ENCODE results near the gene OR2S2.
"Not testable (repeated sequence)": the region's sequence is repeated elsewhere in the genome, so short reads cannot be mapped to it uniquely, and the experiment has no call there.

OR2S2 gene

DNA sequence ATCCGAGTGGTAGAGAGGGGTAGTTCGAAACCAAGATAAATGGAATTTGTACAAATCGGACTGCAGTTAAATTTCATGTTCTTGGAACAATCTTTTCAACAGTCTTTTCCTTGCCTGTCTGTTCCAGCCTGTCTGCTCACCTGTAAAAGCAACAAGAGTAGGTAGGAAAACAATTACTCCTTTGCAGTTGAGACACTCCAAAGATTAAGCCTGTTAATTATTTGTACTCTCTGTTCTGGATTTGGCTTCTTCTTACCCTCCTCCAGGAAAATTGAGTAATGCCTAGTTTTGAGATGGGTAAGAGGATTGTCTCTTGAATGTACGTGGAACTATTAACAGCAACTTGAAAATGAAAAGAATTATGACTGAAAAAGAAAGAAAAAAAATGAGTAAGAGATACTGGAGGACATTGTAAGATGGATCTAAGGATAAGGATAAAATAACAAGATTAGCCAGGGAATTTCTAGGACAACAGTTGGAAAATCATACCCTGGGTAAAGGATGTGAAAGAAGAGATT is 24.3 kb downstream of the OR2S2 start:
- no peak for DNase-seq (ENCODE audit: low spot score)

DNA sequence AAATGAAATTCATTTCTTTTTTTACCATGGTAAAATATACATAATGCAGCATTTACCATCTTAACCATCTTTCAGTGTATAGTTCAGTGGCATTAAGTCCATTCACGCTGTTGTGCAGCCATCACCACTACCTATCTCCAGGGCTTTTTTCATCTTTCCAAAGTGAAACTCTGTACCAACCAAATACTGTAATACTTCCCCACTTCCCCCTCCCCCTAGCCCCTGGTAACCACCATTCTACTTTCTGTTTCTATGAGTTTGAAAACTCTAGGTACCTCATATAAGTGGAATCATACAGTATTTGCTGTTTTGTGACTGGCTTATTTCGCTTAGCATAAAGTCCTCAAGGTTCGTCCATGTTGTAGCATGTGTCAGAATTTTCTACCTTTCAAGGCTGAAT is 25.2 kb downstream of the OR2S2 start:
- no peak for DNase-seq (ENCODE audit: low spot score)

DNA sequence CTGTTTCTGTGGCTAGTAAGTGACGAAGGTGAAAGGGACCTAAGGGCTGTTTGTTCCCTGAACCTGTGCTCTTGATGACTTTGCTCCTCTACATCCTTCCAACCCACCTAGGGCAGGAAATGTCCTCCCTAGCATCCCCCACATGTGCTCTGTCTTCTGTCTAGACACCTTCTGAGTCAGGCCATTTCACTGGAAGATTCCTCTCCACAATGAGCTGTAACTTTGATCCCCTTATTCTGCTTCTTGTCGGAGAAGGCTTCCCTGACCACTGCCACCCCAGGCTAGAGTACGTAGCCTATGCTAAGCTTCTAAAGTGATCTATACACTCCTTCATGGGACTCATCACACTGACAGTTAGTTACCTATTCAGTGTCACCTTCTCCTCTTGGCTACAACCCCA is 27.0 kb downstream of the OR2S2 start:
- DNase-seq (ENCODE audit: low spot score): no peak

DNA sequence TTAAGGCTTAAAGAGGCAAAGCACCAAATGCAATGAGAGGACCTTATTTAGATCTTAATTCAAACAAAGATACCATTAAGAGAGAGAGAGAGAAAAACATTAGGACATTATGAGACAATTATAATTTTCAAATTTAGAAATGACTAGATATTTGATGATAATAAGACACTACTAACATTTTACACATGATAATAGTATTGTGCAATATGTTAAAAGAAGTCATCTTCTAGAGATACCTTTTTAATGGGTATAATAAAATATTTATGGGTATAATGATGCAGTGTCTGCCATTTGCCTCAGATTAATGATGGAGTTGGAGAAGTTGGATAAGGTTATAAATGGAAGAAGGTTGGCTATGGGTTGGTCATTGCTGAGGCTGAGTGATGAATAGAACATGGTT is 27.4 kb downstream of the OR2S2 start:
- DNase-seq (ENCODE audit: low spot score): no peak

DNA sequence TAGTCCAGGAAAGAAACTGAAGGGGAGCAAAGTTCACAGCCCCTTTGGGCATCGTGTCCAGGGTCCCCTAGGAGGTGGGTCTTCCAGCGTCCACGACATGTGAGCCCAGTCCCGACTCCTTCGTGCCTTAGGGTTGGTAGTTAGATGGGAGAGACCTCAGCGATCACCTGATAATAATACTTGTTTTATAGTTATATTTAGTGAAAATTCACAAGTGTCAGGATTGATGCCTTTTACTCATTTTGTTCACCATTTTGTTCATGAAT is 28.6 kb downstream of the OR2S2 start:
- no peak for DNase-seq (ENCODE audit: low spot score)

DNA sequence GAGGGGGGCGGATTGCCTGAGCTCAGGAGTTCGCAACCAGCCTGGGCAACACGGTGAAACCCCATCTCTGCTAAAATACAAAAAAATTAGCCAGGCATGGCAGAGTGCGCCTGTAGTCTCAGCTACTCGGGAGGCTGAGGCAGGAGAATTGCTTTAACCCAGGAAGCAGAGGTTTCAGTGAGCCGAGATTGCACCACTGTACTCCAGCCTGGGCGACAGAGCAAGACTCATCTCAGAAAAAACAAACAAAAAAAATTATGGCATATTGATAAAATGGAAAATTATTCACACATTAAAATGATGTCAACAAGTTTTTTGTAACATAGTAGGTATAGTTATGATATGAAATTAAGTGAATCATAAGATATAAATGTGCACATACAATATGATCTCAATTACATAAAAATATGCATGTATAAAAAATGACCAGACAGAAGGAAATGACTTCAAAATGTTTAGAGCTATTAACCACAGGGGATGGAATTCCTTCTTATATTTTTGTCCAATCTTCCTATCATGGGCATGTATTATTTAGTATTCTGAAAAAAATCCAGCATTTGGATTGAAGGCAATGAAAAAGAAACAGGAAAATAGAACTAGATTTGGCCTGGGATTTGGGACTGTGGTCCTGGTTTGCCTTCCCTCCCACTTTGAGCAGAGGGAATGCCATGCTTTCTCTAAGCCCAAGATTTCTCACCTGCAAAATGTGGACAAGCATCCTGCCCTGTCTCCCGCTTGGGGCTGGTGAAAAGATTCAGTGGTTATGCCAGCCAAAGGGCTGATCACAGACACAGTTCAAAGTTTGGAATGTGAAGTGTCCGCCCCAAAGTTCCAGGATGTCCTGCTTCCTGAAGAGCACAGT is 29.1 kb downstream of the OR2S2 start:
- no peak for DNase-seq (ENCODE audit: low spot score)

DNA sequence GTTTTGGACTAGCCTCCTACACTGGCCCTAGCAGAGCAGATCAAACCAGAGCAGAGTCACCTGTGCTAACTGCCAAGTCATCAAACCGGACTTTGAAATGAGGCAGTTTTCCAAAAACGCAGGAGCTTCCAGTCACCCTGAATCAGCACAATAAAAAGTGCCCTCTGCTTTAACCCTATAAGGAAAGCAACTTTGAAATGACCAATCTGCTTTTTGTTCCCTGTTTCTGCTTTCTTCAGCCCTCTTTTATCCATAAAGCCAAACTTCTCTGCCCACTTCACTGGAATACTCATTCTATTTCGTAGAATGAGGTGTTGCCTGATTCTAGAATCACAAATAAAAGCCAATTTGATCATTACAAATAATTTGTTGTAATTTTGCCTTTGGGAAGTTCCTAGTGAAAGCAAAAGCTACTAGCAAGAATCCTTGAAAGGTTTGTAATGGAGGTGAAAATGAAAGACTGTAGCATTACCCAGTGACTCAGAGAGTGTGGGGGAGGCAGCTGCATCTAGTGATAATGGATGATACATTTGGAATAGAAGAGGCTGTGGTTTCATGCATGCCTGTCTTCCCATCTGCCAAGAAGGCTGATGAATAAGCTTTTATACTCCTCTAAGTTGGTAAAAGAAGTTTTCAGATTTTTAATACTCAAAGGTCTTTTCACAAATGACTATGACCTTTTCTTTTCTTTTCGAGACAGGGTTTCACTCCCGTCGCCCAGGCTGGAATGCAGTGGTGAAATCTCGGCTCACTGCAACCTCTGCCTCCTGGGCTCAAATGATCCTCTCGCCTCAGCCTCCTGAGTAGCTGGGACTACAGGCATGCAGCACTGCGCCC is 33.8 kb downstream of the OR2S2 start:
- no peak for DNase-seq (ENCODE audit: low spot score)

DNA sequence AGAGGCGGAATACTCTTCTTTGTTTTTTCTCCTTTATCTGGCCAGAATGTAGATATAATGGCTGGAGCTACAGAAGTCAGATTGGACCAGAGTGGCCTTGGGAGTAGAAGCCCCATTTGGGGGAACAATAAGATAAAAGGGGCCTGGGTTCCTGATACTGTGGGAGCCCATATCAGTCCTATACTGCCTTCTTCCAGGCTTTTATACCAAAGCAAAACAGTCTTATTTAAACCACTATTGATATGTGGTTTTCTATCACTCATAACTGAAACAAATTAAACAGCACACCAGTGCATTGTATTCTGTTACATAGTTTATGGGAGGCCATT is 34.4 kb downstream of the OR2S2 start:
- no peak for DNase-seq (ENCODE audit: low spot score)

DNA sequence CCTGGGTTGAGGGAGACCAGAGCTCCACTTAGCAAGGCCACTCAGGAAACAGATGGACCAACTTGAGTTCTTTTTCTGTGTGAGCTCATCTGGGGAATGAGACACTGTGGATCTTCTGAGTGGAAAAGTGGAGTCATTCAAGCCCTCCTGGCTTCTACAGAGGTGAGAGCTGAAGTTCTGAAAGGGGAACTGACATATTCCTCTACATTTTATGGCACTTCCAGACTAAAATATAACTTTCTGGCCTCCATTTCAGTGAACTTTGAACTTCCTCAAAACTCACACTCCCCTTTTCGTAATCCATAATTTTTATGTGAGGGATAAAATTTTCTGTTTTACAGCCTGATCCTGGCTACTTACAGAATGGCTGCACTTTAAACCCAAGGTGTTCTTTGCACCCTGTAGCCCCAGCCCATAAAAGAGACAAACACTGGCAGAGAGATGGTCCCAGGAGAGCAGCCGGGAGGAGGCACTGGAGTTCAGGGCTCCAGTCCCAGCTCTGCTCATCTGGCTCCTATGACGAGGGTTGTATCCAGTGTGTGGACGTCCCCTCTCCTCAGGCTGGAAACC is 37.8 kb downstream of the OR2S2 start:
- DNase-seq (ENCODE audit: low spot score): no peak

DNA sequence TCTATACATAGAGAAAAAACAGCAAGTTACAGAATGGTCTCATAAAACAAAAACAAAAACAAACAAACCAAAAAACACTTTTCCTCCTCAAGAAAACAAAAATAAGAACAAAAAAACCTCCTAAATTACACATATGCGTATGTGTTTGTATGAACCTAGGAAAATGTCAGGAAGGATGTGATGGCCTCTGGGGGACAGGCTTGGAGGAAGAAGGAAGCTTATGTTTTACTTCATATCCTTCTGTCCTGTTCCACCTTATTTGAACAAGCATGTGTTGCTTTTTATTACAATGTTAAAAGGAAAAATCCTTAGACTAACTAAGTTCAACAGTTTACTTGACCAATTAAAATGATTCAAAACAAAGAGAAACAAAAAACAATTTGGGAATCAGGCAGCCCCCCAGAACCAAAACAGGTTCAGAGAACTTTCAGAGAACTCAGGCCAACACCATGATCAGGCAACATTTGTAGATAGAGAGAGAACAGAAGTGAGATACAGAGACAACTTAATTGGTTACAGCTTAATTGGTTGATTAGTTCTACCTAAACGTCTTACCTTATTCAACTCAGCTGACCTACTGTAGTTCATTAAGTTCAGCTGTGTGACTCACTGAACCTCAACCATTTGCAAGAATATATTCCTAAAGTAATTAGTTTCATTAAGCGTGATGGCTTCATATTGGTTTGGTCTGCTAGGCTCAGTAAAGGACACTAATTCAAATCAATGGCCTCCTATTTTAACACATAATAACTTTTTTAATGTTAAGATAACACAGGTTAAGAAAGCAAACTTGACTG is 38.5 kb downstream of the OR2S2 start:
- DNase-seq (ENCODE audit: low spot score): no peak

DNA sequence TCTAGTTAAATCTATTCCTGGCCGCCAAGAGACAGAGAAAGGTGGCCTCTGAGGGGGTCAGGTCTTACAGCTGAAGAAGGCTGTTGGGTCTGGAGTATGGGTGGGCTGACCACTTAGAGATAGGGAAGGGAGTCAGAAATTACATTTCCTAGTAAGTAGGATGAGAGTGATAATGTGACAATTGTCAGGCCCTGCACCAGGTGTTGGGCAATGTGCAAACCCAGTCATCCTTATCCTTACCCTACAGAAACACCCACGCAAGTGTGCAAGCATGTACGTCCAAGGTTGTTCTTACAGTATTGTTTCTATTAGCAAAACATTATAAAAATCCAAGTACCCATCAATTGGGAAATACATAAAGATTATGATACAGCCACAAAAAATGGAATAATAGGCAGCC is 39.2 kb downstream of the OR2S2 start:
- no peak for DNase-seq (ENCODE audit: low spot score)

DNA sequence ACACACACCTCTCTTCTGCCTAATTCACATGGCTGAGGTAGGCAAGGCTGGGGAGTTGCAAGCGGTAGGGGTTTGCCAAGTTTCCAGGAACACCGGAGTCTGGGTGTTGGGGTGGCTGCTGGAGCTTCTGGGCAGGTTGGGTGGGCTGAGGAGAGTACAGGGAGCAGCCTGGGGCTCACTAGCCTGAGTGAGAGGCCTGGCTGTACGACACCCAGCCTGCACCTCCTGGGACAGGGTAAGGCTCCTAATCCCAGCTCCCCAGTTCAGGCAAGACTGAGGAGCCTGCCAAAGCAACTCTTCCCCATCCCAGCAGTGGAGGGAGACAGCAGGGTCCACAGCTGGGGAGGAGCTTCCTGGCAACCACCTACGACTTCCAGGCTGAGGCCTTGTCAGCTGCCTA is 40.7 kb downstream of the OR2S2 start:
- DNase-seq (ENCODE audit: low spot score): no peak

DNA sequence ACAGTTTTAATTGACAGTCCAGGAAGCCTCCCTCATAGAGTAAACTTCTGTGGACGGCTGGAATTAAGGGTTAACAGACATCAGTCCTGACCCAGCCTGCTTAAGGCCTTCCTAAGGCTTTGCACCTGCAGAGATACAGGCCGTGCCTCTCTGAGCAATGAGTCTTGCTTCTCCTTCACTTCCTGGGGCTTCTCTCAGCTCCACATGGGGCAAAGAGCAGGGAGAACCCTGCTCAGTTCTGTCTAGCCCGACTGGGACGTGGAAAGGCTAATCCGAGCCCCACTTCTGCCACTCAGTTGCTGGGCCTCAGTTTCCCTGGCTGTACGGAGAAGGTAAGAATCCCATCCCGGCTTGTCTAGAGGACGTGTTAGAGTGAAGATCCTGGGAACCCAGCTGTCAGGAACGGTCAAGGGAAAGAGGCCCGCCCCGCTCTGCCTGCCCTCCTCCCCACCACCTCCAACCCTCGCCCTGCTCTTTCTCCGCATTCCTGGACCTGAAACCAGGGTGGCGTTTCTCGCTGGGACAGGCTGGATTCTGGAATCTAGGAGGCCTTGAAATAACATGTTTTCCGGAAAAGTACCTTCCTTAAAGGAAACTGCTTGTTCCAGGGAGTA is 42.2 kb downstream of the OR2S2 start:
- no peak for DNase-seq (ENCODE audit: low spot score)

DNA sequence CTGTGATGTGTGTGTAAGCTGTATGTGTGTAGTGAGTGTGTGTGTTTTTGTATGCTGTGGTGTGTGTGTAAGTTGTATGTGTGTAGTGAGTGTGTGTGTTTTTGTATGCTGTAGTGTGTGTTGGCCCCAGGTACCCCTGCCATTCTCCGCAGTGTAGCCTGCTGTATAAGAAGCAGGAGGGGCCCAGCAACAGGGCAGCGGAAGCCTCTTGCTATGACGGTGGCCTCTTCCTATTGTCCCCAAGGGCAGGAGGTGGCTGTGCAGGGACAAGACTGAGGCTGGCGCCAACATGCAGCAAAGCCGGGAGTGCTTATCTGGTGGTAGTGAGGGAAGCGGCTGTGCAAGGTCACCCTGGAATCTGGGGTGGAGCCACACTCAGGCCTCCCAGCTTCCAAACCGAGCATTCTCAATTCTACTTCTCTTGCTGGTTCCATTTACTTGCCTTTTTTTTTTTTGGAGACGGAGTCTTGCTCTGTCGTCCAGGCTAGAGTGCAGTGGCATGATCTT is 43.6 kb downstream of the OR2S2 start:
- no peak for DNase-seq (ENCODE audit: low spot score)

DNA sequence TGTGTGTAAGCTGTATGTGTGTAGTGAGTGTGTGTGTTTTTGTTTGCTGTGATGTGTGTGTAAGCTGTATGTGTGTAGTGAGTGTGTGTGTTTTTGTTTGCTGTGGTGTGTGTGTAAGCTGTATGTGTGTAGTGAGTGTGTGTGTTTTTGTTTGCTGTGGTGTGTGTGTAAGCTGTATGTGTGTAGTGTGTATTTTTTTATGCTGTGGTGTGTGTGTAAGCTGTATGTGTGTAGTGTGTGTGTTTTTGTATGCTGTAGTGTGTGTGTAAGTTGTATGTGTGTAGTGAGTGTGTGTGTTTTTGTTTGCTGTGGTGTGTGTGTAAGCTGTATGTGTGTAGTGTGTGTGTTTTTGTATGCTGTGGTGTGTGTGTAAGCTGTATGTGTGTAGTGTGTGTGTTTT is 44.5 kb downstream of the OR2S2 start:
- DNase-seq (ENCODE audit: low spot score): not testable (repeated sequence)

DNA sequence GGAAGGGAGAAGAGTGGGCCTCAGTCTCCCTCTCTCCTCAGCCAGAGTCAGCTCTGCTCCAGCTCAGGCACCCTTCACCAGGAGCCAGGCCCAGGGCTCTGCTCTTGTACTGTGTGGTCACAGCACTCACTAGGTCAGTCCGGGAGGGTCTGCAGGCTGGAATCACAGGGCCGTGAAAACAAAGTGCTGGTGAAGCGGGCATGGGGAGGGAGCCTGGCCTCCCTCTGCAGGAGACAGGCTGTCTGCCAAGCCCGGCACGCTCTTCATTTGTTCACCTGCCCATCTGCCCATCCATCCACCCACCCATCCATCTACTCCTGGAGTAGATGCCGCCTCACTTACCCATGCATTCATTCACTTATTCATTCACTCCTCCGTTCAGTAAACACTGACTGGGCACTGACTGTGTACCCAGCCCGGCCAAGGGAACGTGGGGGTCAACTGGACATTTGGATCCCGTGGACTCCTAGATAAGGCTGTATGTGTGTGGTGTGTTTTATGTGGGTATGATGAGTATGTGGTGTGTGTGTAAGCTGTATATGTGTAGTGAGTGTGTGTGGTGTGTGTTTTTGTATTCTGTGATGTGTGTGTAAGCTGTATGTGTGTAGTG is 45.1 kb downstream of the OR2S2 start:
- DNase-seq (ENCODE audit: low spot score): no peak

DNA sequence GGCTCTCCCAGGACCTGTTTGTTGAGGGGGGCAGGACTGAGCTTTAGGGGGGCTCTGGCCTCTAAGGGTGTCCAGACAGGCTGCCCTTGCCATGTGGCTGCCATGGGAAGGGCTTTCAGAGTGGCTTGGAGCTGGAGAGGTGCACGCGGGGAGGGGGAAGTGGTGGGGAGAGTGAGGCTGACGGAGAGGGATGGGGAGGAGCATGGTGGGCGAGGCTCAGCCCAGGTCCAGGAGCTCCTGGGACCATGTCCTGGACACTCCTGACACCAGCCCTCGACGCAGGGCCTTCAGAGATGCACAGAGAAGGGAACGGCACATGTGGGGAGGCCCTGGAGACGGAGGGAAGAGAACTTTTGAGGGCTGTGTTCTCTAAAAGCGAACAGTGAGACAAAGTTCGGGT is 46.3 kb downstream of the OR2S2 start:
- no peak for DNase-seq (ENCODE audit: low spot score)

DNA sequence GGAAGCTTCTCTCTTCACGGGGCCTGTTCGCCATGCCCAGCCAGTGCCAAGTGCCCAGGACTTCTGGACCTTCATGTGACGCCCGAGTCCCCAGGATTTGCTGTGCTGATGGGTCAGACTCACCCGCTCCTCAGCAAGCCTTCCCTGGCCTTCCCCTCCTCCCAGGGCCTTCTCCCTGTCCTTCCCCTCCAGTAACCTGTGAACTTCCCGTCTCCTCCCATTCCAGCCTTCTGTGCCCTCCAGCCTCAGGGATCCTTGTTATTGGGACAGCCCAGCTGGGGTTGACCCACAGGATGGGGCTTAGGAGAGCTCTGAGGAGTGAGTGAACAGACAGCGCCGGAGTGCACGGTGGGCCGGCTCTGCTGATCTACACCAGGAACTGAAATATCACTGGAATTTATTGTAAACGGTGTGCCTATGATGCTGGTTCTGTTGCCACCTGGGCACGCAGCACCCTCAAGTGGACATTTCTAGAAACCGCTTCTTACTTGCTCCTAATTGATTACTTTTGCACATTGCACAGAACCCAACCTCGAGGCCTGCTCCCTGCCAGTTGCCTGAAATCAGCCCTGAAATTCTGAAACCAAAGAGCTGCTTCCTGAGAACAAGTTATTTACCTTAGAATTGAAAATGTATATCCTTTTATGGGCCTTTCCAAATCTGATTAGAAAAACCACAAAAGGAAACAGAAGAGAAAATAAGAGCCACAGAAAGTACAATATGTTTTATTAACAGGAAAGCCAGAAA is 47.2 kb downstream of the OR2S2 start:
- peak; percentile 62 for DNase-seq (ENCODE audit: low spot score)

DNA sequence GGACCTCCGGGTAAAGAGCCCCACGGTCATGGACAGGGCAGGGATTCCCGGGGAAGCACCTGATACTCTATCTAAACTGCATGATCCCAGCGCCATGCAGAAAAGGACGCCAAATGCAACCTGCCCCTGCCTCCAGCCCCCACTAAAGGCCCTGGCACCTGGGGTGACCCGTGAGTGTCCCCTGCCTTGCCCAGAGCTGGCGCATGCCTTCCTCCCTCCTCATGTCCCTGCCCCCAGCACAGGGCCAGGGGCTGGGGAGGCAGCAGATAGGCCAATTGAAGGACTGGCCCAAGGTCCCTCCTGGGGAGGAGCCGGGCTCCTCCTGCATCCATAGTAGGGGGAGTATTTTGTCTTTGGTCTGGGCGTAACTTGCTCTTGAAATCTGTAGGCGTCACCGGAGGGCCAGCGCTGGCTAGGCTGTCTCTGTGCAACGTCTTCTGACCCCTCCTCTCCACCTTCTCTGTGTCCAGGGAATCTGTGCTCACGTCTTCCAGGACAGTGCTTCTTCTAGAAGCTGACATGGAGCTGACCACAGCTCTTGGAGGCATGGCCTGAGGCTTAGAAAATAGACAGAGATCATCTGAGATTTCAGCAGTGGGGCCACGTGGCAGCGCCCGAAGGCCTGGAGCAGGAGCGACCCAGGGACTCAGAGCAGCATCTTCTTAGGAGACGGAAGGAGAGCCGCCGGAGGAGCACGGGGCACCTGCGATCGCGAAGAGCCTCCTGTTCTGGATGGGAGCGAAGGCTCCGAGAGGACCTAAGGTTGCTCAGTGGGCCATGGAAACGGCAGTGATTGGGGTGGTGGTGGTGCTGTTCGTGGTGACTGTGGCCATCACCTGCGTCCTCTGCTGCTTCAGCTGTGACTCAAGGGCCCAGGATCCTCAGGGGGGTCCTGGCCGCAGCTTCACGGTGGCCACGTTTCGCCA is 48.0 kb downstream of the OR2S2 start:
- DNase-seq (ENCODE audit: low spot score): no peak
